Stimulated activated CD4-positive, alpha-beta T cell treated with anti-CD3 and anti-CD28 coated beads, Interleukin-4, amount 100 ng/mL, for 48 hours (primary cell): ENCODE results near the gene CMTM4.
A peak's percentile ranks its signal among the peaks of the same experiment; 100 is the strongest.
"Not testable (repeated sequence)": the region's sequence is repeated elsewhere in the genome, so short reads cannot be mapped to it uniquely, and the experiment has no call there.

Experiments
- DNase-seq, 2 donors: peaks; one replicate each; pipeline ENCODE4 v3.0.0-alpha.2; 2020; ENCODE audit warnings: low read depth in 2 of 2

CMTM4 gene

GRCh38 chr16:66705790-66706505 is 9.4 kb upstream of the CMTM4 start:
- DNase-seq: no peak

DNA sequence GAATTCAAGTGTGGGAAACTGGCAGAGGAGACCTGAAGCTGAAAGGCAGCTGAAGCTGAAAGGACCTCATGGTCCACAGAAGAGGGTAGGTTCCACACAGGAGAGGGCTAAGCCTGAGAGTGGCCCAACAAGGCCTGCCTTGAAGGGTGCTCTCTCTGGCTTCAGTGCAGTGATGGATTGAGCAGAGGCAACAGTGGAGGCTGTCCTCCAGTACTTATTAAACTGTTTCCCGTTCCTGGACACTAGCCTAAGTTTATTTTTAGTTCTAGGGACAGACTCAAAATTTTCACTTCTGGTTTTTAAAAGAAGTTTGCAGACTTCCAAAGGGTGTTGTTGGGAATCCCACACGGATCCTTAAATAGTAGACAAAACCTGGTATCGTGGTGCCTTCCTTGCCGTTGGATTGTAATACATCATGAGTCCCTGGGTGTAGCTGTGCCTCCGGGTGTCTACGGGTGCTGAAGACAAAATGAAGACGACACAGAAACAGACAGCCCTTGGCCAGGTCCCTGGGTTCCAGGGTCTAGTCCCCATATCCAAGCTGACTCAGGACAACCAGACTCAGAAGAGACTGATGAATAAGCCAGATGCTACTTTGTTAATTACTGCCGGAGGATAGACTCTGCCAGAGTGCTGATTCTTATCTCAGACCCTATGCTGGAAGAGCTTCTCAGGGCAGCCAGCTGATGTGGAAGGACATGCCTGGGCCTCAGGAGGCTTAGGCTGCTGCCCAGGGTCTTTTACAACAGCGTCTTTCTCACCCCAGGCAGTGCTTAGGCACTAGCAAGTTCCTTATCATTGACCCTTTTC is 7.1 kb upstream of the CMTM4 start:
- no peak for DNase-seq

DNA sequence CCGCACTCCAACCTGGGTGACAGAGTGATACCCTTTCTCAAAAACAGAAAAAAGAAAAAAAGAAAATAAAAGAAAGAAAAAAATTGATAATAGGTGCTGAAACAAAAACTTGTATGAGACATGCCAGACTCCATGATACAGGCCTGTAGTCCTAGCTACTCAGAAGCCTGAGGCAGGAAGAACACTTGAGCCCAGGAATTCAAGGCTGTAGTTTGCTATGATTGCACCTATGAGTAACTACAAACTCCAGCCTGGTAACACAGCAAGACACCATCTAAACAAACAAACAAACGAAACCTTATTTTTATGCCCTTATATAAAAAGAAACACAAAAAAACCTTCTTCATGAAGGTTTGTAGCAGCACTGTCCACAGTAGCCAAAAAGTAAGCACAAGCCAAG is 5.0 kb upstream of the CMTM4 start:
- no peak for DNase-seq

DNA sequence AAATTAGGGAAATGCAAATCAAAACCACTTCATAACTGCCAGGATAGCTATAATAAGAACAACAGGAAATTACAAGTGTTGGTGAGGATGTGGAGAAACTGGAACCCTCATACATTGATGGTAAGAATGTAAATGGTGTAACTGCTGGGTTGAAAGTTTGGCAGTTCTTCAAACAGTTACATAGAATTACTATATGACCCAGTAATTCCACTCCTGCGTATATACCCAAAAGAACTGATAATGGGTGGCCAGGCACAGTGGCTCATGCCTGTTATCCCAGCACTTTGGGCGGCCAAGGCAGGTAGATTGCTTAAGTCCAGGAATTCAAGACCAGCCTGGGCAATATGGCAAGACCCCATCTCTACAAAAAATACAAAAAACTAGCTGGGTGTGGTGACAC is 4.5 kb upstream of the CMTM4 start:
- no peak for DNase-seq

DNA sequence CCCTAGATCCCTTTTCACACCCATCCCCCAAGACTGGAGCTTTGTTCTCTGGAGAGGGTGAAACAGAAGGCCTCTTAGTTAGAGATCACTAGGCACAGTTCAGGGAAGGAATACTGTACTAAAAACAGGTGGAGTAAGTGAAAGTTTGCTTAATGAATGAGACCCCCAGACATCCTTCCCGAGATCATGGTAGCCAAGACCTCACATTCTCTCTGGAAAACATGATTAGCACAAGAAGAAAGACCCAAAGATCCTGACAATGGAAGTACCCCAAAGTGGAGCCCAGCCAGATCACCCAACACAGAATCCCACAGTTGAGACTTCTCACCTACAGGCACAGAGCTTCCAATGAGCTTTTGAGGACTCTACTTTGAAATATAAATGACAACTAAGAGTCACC is 3.4 kb upstream of the CMTM4 start:
- DNase-seq: no peak

- DNase-seq: no peak
Observed at GRCh38 chr16:66698046-66698445, 1.5 kb upstream of the CMTM4 start.

- DNase-seq: peak in 1 of 2 donors; percentile 3
Observed at GRCh38 chr16:66695935-66696668, 441 bp downstream of the CMTM4 start.

GRCh38 chr16:66695471-66695934 is 1.0 kb downstream of the CMTM4 start:
- no peak for DNase-seq

DNA sequence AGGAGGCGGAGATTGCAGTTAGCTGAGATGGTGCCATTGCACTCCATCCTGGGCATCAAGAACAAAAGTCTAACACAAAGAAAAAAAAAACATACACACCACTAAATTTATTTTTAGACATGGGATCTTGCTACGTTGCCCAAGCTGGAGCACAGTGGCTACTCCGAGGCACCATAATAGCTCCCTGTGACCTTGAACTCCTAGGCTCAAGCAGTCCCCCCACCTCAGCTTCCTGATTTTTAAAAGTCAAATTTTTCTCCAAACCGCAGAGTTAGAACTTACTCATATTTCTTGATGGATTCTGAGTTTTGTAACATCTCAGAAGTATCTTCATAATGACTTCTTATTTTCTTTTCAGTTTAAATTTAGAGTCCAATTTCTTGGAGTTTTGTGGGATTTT is 3.4 kb downstream of the CMTM4 start:
- no peak for DNase-seq

DNA sequence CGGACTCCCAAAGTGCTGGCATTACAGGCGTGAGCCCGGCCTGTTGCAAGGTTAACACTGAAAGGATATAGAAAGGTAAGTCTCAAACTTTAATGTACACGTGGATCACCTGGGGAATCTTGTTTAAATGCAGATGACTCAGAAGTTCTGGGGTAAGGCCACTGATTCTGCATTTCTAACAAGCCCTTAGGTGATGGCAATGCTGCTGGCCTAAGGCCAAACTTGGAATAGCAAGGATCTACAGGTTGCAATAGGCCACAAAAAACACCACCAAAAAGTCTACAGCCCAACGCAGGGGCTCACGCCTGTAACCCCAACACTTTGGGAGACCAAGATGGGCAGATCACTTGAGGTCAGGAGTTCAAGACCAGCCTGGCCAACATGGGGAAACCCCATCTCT is 4.2 kb downstream of the CMTM4 start:
- no peak for DNase-seq

DNA sequence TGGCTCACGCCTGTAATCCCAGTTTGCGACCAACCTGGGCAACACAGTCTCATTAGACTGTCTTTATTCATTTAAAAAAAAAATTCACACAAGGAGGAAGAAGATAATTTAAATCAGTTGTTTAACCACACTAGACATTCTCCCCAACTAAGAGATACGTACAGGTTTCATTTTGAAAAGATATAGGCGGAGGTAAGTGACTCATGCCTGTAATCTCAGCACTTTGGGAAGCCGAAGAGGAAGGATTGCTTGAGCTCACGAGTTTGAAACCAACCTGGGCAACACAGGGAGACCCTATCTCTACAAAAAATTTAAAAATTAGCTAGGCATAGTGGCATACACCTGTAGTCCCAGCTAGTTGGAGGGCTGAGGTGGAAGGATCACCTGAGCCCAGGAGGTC is 5.3 kb downstream of the CMTM4 start:
- no peak for DNase-seq

DNA sequence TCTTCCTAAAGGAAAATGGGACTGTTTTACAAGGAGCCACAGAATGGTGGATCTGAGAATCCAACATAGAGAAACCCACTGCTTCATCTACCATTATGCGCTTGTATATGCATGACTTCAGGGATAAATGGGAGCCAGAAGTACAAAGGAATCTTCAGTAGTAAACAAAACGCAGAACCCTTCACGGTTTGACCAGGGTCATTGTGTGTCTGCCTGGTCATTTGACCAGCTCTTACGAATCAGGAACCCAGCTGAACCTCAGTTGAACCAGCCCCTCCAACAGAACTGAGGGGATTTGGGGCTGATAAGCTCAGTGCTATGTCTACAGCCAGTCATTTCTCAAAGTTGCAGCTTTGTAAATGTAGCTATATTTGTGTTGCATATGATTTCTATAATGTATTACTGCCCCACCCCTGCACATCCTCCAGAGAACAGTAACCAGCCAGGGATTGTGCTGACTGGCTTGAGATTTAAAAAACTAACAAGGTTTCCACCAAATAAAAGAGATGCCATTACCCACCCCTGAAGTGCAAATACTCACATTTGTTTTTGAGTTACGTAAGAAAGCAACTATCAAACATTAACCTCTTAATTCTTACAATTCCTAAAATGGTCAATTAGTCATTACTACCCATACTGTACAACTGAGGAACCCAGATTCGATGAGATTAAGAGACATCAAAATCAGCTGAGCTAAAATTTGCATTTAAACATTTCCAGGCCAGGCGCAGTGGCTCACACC is 6.3 kb downstream of the CMTM4 start:
- DNase-seq: no peak

- no peak for DNase-seq
Observed at GRCh38 chr16:66689282-66689681, 7.3 kb downstream of the CMTM4 start.

- DNase-seq: no peak
Observed at GRCh38 chr16:66687906-66688625, 8.5 kb downstream of the CMTM4 start.

GRCh38 chr16:66685501-66686115 is 10.9 kb downstream of the CMTM4 start:
- DNase-seq: not testable (repeated sequence)

GRCh38 chr16:66682271-66682670 is 14.3 kb downstream of the CMTM4 start:
- no peak for DNase-seq

GRCh38 chr16:66681676-66682075 is 14.9 kb downstream of the CMTM4 start:
- no peak for DNase-seq

GRCh38 chr16:66678337-66678736 is 18.2 kb downstream of the CMTM4 start:
- no peak for DNase-seq

- no peak for DNase-seq
Observed at GRCh38 chr16:66677836-66678235, 18.7 kb downstream of the CMTM4 start.

DNA sequence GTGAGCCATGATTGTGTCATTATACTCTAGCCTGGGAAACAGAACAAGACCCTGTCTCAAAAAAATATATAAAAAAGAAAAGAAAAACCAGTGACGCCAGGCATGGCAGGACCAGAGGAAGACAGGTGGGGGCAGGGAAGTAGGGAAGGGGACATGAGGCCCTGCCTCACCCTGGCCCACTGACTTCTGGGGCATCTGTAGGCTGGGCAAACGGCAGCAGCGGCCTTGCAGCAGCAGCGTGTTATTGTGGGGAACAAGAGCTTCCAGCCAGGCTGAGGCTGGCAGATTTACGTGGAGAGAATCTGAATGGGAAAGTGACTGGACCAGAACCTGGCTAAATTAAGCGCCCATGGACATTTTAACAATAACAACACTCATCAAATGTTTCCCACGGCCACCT is 19.4 kb downstream of the CMTM4 start:
- no peak for DNase-seq

DNA sequence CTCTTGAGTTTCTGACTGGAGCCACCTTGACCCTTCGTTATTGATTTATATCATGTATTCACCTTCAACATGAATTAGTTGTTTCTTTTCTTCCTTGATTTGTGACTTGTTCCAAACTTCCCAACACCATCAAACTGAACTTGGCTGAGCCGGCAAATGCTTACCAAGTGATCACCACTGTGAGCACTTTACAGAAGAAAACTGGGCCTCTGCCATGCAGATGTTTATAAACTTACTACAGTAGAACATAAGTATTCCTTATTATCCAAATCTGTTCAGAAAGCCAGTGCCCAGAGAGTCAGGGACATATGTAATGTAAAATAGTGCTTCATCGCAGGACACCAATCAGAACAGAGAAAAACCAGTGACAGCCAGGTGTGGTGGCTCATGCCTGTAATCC is 19.9 kb downstream of the CMTM4 start:
- DNase-seq: no peak
